HG03442 (cell line): ENCODE data around the gene NECAB3.
"Not testable (repeated sequence)": the region's sequence is repeated elsewhere in the genome, so short reads cannot be mapped to it uniquely, and the experiment has no call there.

Experiments used
- ATAC-seq: cut with Tn5 transposase; IDR thresholded peaks from one replicate; pipeline ENCODE4 v1.9.1; 2021; ENCODE audit warnings: mild to moderate bottlenecking, moderate library complexity; ENCODE audit not compliant: unreplicated experiment

The NECAB3 gene, protein sequence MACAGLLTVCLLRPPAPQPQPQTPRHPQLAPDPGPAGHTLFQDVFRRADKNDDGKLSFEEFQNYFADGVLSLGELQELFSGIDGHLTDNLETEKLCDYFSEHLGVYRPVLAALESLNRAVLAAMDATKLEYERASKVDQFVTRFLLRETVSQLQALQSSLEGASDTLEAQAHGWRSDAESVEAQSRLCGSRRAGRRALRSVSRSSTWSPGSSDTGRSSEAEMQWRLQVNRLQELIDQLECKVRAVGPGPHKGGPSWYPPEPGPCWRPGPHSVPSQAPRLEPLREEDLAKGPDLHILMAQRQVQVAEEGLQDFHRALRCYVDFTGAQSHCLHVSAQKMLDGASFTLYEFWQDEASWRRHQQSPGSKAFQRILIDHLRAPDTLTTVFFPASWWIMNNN

GRCh38 chr20:33674294-33675135 lies at the start of gene NECAB3:
TSS of gene NECAB3 (minus strand) at chr20:33674428. CDS start at chr20:33674352, 76 bp downstream.
- peak; percentile 57 for ATAC-seq

DNA sequence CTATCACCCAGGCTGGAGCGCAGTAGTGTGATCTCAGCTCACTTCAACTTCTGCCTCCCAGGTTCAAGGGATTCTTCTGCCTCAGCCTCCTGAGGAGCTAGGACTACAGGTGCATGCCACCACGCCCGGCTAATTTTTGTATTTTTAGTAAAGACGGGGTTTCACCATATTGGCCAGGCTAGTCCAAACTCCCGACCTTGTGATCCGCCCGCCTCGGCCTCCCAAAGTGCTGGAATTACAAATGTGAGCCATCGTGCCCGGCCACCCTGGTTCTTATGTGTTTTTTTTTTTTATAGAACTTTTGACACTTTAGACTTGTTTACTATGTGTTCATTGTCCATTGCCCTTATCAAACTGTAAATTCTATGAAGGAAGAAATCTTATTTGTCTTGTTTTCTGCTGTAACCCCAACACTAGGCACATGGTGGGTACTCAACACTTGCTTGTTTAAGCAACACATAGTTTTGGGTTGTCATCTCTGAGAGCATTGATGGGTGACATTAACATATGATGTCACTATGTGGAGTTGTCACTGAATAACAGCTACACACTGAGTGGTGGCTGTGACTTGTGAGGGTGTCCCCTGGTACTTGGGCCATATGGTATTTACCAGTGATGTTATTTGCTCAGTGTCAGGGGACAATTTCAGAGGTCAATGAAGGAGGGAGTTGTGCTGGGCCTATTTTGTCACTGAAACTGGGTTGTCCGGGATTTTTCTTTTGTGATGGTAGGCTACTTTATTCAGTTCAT lies 47.3 kb upstream of the NECAB3 start:
- ATAC-seq = no peak

- ATAC-seq = peak; percentile 96
These were observed 45.9 kb upstream of the NECAB3 start, which contains the start of gene PXMP4 for GRCh38 chr20:33719989-33720709. TSS of gene PXMP4 (minus strand) at chr20:33720310. CDS start at chr20:33720207, 103 bp downstream.

DNA sequence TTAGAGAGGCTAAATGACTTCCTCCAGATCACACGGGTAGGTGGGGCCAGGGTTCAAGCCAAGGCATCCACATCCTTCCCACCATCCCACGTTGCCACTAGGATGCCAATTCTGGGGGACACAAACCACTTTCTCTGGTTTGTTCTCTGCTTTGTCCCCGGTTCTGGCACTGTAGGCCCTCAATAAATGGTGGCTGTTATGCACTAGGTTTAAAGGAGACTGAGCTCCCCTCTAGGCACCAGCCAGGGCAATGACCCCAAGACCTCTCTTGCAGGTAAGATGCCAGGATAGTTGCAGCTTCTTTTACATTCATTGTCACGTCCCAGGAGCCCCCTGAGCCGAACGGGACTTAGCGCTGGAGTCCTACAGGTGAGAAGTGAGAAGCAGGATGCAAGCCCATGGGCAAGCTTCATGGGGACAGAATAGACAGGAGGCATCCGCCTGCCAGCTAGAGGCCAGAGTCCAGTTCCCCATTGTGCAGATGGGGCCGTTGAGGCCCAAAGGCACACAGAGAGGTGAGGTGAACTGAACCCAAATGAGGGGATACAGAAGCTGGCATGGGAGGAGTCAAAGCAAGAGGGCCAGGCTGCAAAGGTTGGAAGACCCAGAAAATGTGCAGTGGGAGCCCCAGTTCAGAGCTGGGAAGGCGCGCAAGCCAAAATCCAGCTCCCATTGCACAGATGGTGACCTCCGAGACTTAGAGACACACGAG lies 45.2 kb upstream of the NECAB3 start:
- no peak for ATAC-seq

- no peak for ATAC-seq
These were observed 42.3 kb upstream of the NECAB3 start for GRCh38 chr20:33716498-33716897.

DNA sequence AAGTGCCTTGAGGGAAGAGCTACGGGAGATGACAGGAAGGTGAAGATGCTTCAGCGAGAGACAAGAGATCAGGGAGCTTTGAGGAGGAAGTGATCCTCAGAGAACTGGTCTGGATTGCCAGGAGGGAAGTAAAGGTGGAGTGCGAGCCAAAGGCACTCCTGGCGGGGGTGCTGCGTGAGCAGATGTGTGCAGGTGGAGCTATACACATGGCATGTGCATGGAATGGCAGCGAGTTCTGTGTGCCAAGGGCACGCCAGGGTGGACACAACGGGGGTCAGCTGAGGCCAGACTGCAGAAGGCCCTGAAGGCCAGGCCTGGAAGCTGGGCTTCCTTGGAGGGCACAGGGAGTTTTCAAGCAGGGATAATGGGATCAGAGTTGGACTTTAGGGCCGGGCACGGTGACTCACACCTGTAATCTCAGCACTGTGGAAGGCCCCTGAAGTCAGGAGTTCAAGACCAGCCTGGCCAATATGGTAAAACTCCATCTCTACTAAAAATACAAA lies 39.7 kb upstream of the NECAB3 start:
- no peak for ATAC-seq

DNA sequence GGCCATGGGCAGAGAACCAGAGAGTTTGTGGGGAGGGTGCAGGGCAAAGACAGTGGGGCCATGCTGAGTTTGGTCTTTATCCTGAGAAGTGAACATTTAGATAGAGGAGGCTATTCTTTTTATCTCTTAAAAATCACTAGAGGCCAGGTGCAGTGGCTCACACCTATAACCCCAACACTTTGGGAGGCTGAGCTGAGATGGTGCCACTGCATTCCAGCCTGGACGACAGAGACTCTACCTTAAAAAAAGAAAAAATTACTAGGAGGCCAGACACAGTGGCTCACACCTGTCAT lies 37.2 kb upstream of the NECAB3 start:
- no peak for ATAC-seq

- ATAC-seq = no peak
These were observed 36.6 kb upstream of the NECAB3 start for GRCh38 chr20:33710681-33711445.

DNA sequence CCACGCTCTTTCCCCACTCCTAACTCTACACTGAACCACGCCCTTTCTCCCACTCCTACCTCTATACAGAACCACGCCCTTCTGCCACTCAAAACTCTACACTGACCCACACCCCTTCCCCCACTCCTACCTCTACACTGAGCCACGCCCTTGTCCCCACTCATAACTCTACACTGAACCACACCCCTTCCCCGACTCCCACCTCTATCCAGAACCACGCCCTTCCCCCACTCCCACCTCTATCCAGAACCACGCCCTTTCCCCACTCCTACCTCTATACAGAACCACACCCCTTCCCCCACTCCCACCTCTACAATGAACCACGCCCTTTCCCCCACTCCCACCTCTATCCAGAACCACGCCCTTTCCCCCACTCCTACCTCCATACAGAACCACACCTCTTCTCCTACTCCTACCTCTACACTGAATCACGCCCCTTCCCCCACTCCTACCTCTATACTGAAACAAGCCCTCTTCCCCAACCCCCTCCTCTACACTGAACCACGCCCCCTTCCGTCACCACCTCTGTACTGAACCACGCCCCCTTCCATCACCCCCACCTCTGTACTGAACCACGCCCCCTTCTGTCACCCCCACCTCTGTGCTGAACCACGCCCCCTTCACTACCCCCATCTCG lies 35.8 kb upstream of the NECAB3 start:
- ATAC-seq = no peak

GRCh38 chr20:33709398-33709797 lies 35.2 kb upstream of the NECAB3 start:
- ATAC-seq = no peak

GRCh38 chr20:33707668-33708067 lies 33.4 kb upstream of the NECAB3 start:
- no peak for ATAC-seq

GRCh38 chr20:33704197-33704924 lies 30.1 kb upstream of the NECAB3 start:
- ATAC-seq = no peak

GRCh38 chr20:33703498-33704137 lies 29.4 kb upstream of the NECAB3 start:
- ATAC-seq = no peak

DNA sequence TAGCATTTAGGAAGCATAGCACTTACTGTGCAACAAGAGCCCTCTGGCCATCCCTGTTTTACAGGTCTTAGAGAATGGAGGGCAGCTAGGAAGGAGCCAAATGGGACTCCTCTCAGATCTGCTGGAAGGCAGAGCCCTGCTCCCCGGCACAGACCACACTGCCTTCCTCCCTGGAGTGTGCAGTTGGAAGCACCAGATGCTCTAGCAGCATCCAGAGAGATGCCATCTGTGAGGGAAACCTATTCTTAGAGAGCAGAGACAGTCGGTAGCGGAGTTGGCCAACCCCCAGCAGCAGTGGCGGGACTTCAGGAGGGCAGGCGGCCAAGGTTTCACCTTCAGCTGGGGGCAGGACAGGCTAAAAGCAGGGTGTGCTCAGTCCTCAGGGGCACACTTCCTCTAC lies 28.6 kb upstream of the NECAB3 start:
- no peak for ATAC-seq

GRCh38 chr20:33701629-33702450 lies 27.6 kb upstream of the NECAB3 start:
- ATAC-seq = no peak

GRCh38 chr20:33700696-33701441 lies 26.6 kb upstream of the NECAB3 start:
- ATAC-seq = not testable (repeated sequence)
